NCI-H2081 treated with DMSO at 0.1 percent for 48 hours (cell line): ENCODE results near the gene PSMB5.

Experiments
- DNase-seq: peaks from one replicate; lab custom pipeline; 2025; lab: John Stamatoyannopoulos, UW

The PSMB5 gene

GRCh38 chr14:22986508-22987054 is 48.1 kb downstream of the PSMB5 start:
- DNase-seq: peak; percentile 15

GRCh38 chr14:22985894-22986507 is 48.7 kb downstream of the PSMB5 start:
- no peak for DNase-seq

GRCh38 chr14:22984959-22985658 is 49.6 kb downstream of the PSMB5 start:
- DNase-seq: no peak

GRCh38 chr14:22982477-22983245 is 52.0 kb downstream of the PSMB5 start, which contains the start of gene AJUBA:
AJUBA (minus strand) TSS chr14:22982551; CDS start chr14:22982266, 285 bp downstream.
- DNase-seq: no peak

- DNase-seq: no peak
Observed at GRCh38 chr14:22981876-22982476, 52.7 kb downstream of the PSMB5 start.

GRCh38 chr14:22981090-22981875 is 53.4 kb downstream of the PSMB5 start:
- no peak for DNase-seq

- DNase-seq: no peak
Observed at GRCh38 chr14:22980672-22981089, 54.0 kb downstream of the PSMB5 start.

GRCh38 chr14:22979748-22980392 is 54.8 kb downstream of the PSMB5 start:
- no peak for DNase-seq

- DNase-seq: no peak
Observed at GRCh38 chr14:22978981-22979671, 55.6 kb downstream of the PSMB5 start.

- no peak for DNase-seq
Observed at GRCh38 chr14:22978487-22978837, 56.2 kb downstream of the PSMB5 start.

GRCh38 chr14:22977684-22978486 is 56.8 kb downstream of the PSMB5 start:
- DNase-seq: no peak

GRCh38 chr14:22977434-22977683 is 57.3 kb downstream of the PSMB5 start:
- DNase-seq: no peak

- DNase-seq: no peak
Observed at GRCh38 chr14:22976620-22977433, 57.9 kb downstream of the PSMB5 start.
